Progenitor cell of endocrine pancreas (in vitro differentiated cells): ENCODE data around the gene GRAMD1A. TPM values are rescaled to one million over a fixed set of nuclear protein-coding genes. Genes with fewer than 3 reads are reported as not detected.

Experiments used
- DNase-seq: peaks from one replicate; pipeline ENCODE4 v3.0.0; 2021; ENCODE audit warnings: low spot score; ENCODE audit not compliant: unreplicated experiment
- H3K27ac Mint-ChIP-seq: 2 replicates; pipeline ENCODE4 v1.8.0; 2021; ENCODE audit warnings: mild to moderate bottlenecking, moderate library complexity, mixed read lengths
- H3K27me3 Mint-ChIP-seq: 2 replicates; pipeline ENCODE4 v1.8.0; 2021; ENCODE audit warnings: mixed read lengths
- H3K36me3 Mint-ChIP-seq: 2 replicates; pipeline ENCODE4 v1.8.0; 2022; ENCODE audit warnings: mixed read lengths; ENCODE audit not compliant: insufficient read depth
- H3K4me1 Mint-ChIP-seq: 2 replicates; pipeline ENCODE4 v1.8.0; 2021; ENCODE audit warnings: low read depth, mixed read lengths
- H3K4me3 Mint-ChIP-seq: 2 replicates; pipeline ENCODE4 v1.8.0; 2021; ENCODE audit warnings: low read depth, mild to moderate bottlenecking, moderate library complexity, mixed read lengths
- H3K9me3 Mint-ChIP-seq: 2 replicates; pipeline ENCODE4 v1.8.0; 2021; ENCODE audit warnings: low read depth, mixed read lengths
- CTCF ChIP-seq: fragments of 200-600 bp; sonication (generic); IDR thresholded peaks from one replicate; pipeline ENCODE4 v1.5.0; 2021; ENCODE audit warnings: antibody characterized with exemption, mild to moderate bottlenecking; ENCODE audit not compliant: unreplicated experiment
- total RNA-seq: library from RNA; stranded (reverse); gene quantifications from 2 replicates; pipeline ENCODE4 v1.2.1, GENCODE V29; 2021

The GRAMD1A gene
- total RNA-seq, 1 donor from 2014 or later, result 111 TPM

- Mint-ChIP-seq H3K27me3 (no peaks in the 10 kb centered on the region), H3K27ac (no peak overlapping the region), H3K36me3 (peaks cover 6% of the 10 kb centered on the region), H3K4me3 (no peak overlapping the region), H3K9me3 (no peaks in the 10 kb centered on the region), H3K4me1 (peaks cover 15% of the 10 kb centered on the region)
- DNase-seq, result no peak
- no peak for TF ChIP-seq CTCF
These were observed 51.7 kb downstream of the GRAMD1A start for GRCh38 chr19:35051796-35052195.

- no peak for TF ChIP-seq CTCF
- no peak overlapping the region for H3K27ac Mint-ChIP-seq
- no peak overlapping the region for H3K4me3 Mint-ChIP-seq
These were observed 52.6 kb downstream of the GRAMD1A start for GRCh38 chr19:35052599-35053190.

GRCh38 chr19:35053667-35054293 is 53.7 kb downstream of the GRAMD1A start:
- Mint-ChIP-seq H3K27ac (no peak overlapping the region), H3K9me3 (no peaks in the 10 kb centered on the region), H3K27me3 (no peaks in the 10 kb centered on the region), H3K4me3 (no peak overlapping the region), H3K4me1 (peaks cover 10% of the 10 kb centered on the region), H3K36me3 (peaks cover 6% of the 10 kb centered on the region)
- DNase-seq, result no peak
- no peak for TF ChIP-seq CTCF

More at GRCh38 chr19:35052599-35053190, 52.6 kb downstream of the GRAMD1A start:
- no peaks in the 10 kb centered on the region for H3K27me3 Mint-ChIP-seq
- peaks cover 11% of the 10 kb centered on the region for H3K4me1 Mint-ChIP-seq
- H3K9me3 Mint-ChIP-seq, result no peaks in the 10 kb centered on the region
- H3K36me3 Mint-ChIP-seq, result peaks cover 6% of the 10 kb centered on the region
- no peak for DNase-seq

GRCh38 chr19:35054626-35055025 is 54.5 kb downstream of the GRAMD1A start:
- Mint-ChIP-seq H3K4me1 (peaks cover 10% of the 10 kb centered on the region), H3K4me3 (no peak overlapping the region), H3K36me3 (peaks cover 6% of the 10 kb centered on the region), H3K27ac (no peak overlapping the region), H3K9me3 (no peaks in the 10 kb centered on the region), H3K27me3 (no peaks in the 10 kb centered on the region)
- DNase-seq, result no peak
- no peak for TF ChIP-seq CTCF

GRCh38 chr19:35055715-35056179 is 55.6 kb downstream of the GRAMD1A start:
- no peaks in the 10 kb centered on the region for H3K9me3 Mint-ChIP-seq
- peaks cover 5% of the 10 kb centered on the region for H3K36me3 Mint-ChIP-seq
- peak overlapping the region; percentile 91 for H3K27ac Mint-ChIP-seq
- no peaks in the 10 kb centered on the region for H3K27me3 Mint-ChIP-seq
- H3K4me1 Mint-ChIP-seq, result peaks cover 10% of the 10 kb centered on the region
- TF ChIP-seq CTCF, result peak; percentile 62
- H3K4me3 Mint-ChIP-seq, result peak overlapping the region; percentile 3
- no peak for DNase-seq
